Hematopoietic multipotent progenitor cell treated with erythropoietin and hydrocortisone succinate and interleukin-3 and kit ligand, for 15 days (in vitro differentiated cells): ENCODE results near the gene GPC4.
"Not testable (repeated sequence)": the region's sequence is repeated elsewhere in the genome, so short reads cannot be mapped to it uniquely, and the experiment has no call there.

ENCODE experiments used
- DNase-seq: peaks from one replicate; pipeline ENCODE4 v3.0.0-alpha.2; 2015; ENCODE audit warnings: low spot score

GPC4 gene

DNA sequence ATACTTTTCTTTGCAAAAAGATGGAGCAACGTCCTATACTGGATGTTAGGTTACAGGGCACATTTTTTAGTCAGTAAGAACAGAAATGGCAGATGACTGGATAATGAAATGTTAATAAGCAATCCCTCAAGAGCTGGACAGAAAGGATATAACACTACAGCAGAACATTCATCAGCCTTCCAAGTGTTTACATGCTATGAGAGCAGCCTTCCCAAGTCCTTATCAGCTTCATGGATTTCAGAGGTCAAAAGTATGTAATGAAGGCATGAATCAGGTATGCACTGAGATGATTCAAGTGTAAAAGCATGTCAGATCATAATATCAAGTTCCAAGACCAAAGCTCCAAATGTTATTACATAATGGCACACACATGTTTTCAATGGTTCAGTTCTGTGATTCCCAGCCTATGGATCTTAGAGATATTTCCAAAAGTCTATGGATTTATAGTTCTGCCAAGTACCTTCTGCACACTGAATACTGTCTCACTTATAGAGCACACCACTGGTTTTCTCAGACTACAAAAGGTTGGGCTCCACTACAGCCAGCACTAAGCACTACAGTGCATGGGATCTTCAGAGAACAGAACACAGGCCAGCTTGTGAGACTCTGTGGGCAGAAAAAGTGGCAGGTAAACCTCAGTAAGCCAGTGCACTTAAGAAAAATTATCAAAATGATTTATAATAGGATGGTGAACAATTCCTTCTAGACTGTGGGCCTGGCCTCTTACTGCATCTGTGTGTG is 49.2 kb downstream of the GPC4 start:
- no peak for DNase-seq

- DNase-seq = no peak
These were observed 50.4 kb downstream of the GPC4 start for GRCh38 chrX:133364865-133365264.

- no peak for DNase-seq
These were observed 51.1 kb downstream of the GPC4 start for GRCh38 chrX:133364196-133364595.

GRCh38 chrX:133362538-133362937 is 52.8 kb downstream of the GPC4 start:
- no peak for DNase-seq

DNA sequence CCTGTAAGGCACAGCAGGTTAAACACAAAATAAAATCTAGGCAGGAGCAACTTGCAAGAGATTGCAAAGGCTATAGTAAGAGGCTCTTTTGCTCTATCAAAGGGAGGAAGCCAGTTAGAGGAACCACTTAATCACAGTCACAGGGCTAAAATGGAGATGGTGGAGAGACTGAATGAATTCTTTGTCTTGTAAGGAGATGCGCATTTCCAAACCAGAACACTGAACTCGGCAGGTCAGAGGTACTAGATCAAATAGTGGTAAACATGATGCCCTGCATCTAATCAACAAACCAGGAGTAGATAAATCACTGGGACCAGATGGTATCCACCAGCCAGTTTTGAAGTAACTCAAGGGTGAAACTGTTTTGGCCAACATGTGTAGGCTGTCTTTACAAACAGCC is 55.8 kb downstream of the GPC4 start:
- DNase-seq = no peak

GRCh38 chrX:133353233-133353632 is 62.1 kb downstream of the GPC4 start:
- DNase-seq = no peak

DNA sequence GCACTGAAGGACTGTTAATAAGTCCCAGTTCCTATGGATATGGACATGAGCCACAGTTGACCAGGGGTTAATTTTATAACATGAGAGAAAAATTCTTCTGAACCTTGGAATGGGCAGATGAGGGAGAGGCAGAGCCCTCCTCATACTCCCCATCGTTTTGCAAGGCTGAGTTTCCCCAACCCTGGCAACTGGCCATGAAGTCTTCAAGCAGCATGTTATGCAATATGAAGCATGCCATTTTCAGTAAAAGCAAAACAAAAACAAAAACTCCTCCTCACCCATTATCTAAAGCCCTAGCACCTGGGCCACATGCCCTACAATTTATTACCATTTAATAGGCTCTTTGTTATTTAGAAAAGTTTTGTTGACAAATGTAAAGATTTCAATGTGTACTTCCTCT is 64.5 kb downstream of the GPC4 start:
- no peak for DNase-seq

DNA sequence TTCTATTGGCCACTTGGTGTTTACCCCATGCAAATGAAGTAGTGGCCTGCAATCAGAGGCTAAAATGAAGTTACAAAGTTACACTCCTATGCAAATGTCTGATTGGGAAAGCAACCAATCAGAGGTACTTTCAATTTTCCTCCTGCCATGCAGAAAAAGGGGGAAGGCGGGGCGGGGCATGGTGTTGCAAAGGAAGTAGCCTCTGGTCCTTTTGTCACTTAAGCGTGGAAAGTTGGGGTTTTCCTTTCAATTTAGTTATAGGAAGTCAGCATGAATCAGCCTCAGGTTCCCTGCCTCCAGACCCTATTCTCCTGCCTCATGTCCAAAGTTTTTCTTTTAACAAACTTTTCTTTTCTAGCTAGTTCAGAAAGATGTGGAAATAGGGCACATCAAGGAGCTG is 69.3 kb downstream of the GPC4 start:
- DNase-seq = no peak

GRCh38 chrX:133339566-133339965 is 75.7 kb downstream of the GPC4 start:
- no peak for DNase-seq

DNA sequence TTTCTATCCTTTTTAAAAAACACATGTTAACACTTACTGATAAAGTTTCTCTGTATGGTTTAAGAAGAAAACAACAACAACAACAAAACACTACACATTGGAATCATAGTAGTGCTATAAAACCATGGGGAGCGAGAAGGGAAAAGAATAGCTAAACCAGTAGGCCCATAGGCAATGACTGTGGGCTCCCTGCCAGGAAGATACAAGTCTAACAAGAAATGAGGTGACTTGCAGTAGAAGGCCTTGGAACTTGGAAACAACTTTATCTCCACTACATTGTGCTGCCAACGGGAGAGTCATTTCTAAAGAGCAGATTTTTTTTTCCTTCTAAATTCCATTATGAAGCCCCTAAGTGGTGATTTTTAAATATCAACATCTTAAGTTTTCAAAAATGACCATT is 78.0 kb downstream of the GPC4 start:
- DNase-seq = no peak

DNA sequence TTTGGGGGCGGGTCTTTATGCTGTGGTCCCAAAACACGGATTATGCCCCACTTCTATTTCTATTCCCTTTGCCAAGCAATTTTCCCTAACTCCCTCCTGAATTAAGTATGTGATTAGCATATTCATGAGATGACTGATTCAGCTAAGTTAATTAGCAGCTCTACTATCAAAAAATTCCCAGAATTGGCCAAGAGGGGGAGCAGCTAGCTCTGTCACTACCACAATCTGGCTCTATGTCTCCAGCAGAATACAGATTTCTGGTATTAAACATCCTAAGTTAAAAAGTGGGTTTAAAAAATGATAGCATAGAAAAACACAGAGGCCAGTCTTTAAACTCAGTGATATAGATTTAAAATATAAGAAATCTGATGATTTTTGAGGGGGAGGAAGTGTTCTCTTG is 80.3 kb downstream of the GPC4 start:
- no peak for DNase-seq

- no peak for DNase-seq
These were observed 82.0 kb downstream of the GPC4 start for GRCh38 chrX:133333154-133333750.

GRCh38 chrX:133332737-133333136 is 82.6 kb downstream of the GPC4 start:
- DNase-seq = no peak

DNA sequence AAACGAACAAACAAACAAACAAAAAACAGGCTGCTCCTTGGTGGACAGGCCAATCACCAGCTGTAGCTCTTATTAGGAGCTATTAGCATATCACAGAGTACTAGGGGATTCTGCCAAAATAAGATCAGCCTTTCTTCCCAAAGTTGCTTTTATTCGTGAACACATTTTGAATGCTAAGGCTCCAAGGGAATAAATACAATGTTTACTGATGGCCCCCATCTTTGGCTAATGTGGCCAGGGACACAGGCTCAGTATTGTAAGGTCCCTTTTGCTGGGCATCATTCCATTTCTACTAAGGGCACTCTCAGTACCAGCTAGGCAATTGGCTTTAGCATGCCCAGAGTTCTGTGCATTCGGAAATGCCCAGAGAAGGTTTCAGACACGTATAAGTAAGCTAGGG is 84.3 kb downstream of the GPC4 start:
- no peak for DNase-seq

- DNase-seq = no peak
These were observed 89.9 kb downstream of the GPC4 start for GRCh38 chrX:133325422-133325821.

GRCh38 chrX:133323431-133323830 is 91.9 kb downstream of the GPC4 start:
- DNase-seq = no peak

GRCh38 chrX:133322269-133322668 is 93.0 kb downstream of the GPC4 start:
- DNase-seq = not testable (repeated sequence)

GRCh38 chrX:133321451-133321850 is 93.8 kb downstream of the GPC4 start:
- DNase-seq = no peak

DNA sequence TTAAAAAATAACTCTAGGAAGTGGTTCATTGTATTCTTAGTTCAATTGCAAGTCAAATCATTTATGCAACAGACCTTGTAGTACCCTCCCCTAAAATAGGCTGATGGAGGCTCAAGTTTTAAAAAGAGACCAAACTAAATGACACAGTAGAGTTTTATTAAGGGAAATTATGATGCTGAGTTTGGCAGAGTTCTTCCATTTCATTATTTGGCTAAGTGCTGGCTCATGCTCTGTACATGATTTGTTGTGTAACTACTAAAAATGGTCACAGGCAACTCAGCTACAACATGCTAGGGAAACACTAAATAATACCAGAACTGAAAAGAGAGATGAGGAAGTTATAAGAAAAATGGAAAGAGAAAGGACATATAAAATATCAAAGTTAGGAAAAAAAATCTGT is 101.0 kb downstream of the GPC4 start:
- no peak for DNase-seq

DNA sequence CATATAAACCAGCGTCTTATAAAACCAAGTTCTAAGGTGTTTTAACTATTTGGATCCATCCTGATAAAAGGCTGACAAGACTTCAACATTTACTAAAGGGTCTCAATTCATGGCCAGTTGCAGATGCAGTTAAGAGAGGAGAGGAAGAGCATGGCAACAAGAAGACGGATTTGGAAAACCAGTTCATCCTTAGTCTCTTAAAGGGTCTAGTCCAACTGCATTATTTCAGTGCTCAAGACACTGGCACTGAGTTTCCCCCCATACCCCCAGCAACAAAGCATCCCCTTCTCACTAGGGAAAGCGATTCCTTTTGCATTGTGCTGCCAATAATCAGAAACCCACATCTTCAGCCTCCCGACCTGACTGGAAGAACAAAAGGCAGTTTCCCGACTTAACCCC is 106.8 kb downstream of the GPC4 start:
- no peak for DNase-seq

DNA sequence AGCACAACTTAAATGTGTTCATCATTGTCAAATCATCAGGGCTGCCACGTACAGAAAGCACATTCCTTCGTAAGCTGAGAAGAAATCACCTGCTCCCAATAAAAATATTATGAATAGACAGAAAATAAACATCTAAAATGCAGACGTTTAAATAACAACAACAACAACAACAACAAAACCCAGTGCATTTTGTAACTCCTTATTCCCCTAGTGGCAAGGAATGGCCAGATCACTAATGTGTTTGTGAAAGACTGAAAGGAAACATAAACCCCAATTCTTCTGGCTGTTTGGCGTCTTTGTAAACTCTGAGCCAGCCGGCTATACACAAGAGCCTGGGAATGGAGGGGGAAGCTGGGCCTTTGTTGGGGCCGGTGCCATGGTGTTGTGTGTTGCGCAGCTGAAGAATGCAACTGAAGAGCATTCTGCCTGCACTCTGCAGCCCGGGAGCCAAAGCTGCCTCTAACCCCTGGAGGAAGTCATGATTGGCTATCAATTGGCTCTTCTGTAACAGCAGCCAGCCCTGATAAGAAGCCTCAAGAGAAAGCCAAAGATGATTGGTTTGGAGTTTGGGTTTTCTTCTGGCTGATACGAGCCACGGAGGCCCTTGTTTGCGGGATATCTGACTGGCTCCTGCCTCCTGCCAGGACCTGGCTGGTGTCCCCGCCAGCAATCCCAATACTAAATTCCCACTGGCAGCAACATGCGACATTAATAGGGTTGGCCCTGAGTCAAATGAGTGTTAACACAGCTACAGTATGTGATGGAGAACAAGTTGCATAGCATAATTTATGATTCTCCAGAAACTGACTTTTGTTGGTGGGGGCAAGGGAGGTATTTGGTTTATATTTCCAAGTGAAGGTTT is 107.4 kb downstream of the GPC4 start:
- DNase-seq = no peak

GRCh38 chrX:133307094-133307493 is 108.2 kb downstream of the GPC4 start:
- no peak for DNase-seq

GRCh38 chrX:133306316-133306715 is 109.0 kb downstream of the GPC4 start:
- no peak for DNase-seq
